HL-60 (cell line): ENCODE results near the gene GIMAP5.

Experiments
- DNase-seq, 2 experiments: peaks; one replicate each; pipeline ENCODE4 v3.0.0-alpha.2; 2010 to 2020; ENCODE audit warnings: low read depth in 1 of 2, low spot score in 1 of 2
- H3K27ac ChIP-seq: fragments of 250-450 bp; sonication (Bioruptor Pico); replicated peaks from 2 replicates; pipeline ENCODE4 v1.5.1; 2020; ENCODE audit warnings: mild to moderate bottlenecking, moderate library complexity
- H3K27me3 ChIP-seq: fragments of 250-450 bp; sonication (Bioruptor Pico); 2 replicates; pipeline ENCODE4 v1.5.1; 2021; ENCODE audit warnings: mild to moderate bottlenecking, moderate library complexity; ENCODE audit not compliant: insufficient read depth, poor library complexity, severe bottlenecking
- H3K4me3 ChIP-seq: replicated peaks from 2 replicates; pipeline ENCODE4 v1.5.1; 2011; ENCODE audit warnings: mild to moderate bottlenecking, control low read depth, low read length; ENCODE audit not compliant: insufficient read depth
- GABPA ChIP-seq: IDR thresholded peaks from 2 replicates; pipeline ENCODE4 v1.6.1; 2012; ENCODE audit warnings: low read depth
- POLR2AphosphoS5 ChIP-seq: IDR thresholded peaks from 2 replicates; pipeline ENCODE4 v1.6.1; 2012; ENCODE audit warnings: low read depth
- SPI1 ChIP-seq: IDR thresholded peaks from 2 replicates; pipeline ENCODE4 v1.6.1; 2012; ENCODE audit warnings: low read depth, mild to moderate bottlenecking, borderline replicate concordance
- TF ChIP-seq, protein P1 (sequence below): IDR thresholded peaks from one replicate; pipeline ENCODE4 v1.5.1; 2011; ENCODE audit warnings: low read length, control low read depth, inconsistent platforms; ENCODE audit not compliant: insufficient read depth
- TF ChIP-seq, protein P2 (sequence below): IDR thresholded peaks from 2 replicates; pipeline ENCODE4 v1.6.1; 2012; ENCODE audit warnings: low read depth; ENCODE audit not compliant: insufficient replicate concordance

GIMAP5 gene

DNA sequence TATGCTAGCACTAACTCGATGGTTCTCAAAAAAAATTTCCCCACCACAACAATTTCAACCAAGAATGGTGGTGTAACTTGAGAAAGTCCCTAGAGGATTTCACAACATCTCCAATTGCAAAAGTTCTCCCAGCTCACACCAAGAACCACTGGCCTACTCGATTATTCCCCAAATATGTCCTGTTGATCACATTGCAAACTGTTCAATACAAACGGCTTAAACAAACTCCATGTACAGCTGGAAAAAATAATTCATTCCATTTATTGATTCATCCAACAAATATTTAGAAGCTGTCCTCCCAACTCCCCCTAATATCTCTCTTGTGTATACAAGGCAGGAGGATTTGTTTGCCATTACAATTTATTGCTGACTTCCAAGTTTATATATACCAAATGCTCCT lies 43.9 kb downstream of the GIMAP5 start:
- TF ChIP-seq POLR2AphosphoS5 = no peak
- TF ChIP-seq, protein P1, sequence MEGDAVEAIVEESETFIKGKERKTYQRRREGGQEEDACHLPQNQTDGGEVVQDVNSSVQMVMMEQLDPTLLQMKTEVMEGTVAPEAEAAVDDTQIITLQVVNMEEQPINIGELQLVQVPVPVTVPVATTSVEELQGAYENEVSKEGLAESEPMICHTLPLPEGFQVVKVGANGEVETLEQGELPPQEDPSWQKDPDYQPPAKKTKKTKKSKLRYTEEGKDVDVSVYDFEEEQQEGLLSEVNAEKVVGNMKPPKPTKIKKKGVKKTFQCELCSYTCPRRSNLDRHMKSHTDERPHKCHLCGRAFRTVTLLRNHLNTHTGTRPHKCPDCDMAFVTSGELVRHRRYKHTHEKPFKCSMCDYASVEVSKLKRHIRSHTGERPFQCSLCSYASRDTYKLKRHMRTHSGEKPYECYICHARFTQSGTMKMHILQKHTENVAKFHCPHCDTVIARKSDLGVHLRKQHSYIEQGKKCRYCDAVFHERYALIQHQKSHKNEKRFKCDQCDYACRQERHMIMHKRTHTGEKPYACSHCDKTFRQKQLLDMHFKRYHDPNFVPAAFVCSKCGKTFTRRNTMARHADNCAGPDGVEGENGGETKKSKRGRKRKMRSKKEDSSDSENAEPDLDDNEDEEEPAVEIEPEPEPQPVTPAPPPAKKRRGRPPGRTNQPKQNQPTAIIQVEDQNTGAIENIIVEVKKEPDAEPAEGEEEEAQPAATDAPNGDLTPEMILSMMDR = no peak
- TF ChIP-seq SPI1 = no peak
- no peak for TF ChIP-seq GABPA
- TF ChIP-seq, protein P2, sequence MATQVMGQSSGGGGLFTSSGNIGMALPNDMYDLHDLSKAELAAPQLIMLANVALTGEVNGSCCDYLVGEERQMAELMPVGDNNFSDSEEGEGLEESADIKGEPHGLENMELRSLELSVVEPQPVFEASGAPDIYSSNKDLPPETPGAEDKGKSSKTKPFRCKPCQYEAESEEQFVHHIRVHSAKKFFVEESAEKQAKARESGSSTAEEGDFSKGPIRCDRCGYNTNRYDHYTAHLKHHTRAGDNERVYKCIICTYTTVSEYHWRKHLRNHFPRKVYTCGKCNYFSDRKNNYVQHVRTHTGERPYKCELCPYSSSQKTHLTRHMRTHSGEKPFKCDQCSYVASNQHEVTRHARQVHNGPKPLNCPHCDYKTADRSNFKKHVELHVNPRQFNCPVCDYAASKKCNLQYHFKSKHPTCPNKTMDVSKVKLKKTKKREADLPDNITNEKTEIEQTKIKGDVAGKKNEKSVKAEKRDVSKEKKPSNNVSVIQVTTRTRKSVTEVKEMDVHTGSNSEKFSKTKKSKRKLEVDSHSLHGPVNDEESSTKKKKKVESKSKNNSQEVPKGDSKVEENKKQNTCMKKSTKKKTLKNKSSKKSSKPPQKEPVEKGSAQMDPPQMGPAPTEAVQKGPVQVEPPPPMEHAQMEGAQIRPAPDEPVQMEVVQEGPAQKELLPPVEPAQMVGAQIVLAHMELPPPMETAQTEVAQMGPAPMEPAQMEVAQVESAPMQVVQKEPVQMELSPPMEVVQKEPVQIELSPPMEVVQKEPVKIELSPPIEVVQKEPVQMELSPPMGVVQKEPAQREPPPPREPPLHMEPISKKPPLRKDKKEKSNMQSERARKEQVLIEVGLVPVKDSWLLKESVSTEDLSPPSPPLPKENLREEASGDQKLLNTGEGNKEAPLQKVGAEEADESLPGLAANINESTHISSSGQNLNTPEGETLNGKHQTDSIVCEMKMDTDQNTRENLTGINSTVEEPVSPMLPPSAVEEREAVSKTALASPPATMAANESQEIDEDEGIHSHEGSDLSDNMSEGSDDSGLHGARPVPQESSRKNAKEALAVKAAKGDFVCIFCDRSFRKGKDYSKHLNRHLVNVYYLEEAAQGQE = no peak
- Histone ChIP-seq H3K4me3 (no peak overlapping the region), H3K27ac (no peak overlapping the region), H3K27me3 (no peaks in the 10 kb centered on the region)
- DNase-seq = peak in 1 of 2 experiments; percentile 48

DNA sequence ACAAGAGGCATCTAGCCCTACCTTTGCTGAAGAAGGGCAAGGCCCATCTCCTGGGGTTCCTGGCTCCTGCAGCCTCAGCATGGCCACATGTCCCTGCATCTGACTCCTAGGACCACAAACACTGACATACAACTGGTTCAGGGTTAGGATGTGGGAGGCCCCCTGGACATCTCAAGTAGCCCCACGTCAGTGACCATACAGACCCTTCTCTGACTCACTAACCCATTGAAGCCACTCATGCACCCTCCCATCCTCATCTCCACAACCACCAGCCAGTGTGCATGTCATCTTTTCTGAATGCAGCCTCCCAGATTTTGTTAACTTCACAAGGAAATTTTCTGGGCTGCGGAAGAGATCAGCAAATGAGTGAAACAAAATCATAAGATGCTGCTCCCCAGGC lies 44.7 kb downstream of the GIMAP5 start:
- no peak overlapping the region for H3K4me3 ChIP-seq
- DNase-seq = no peak
- H3K27me3 ChIP-seq = no peaks in the 10 kb centered on the region
- TF ChIP-seq POLR2AphosphoS5 = no peak
- TF ChIP-seq, protein P2 = no peak
- no peak for TF ChIP-seq SPI1
- H3K27ac ChIP-seq = no peak overlapping the region

DNA sequence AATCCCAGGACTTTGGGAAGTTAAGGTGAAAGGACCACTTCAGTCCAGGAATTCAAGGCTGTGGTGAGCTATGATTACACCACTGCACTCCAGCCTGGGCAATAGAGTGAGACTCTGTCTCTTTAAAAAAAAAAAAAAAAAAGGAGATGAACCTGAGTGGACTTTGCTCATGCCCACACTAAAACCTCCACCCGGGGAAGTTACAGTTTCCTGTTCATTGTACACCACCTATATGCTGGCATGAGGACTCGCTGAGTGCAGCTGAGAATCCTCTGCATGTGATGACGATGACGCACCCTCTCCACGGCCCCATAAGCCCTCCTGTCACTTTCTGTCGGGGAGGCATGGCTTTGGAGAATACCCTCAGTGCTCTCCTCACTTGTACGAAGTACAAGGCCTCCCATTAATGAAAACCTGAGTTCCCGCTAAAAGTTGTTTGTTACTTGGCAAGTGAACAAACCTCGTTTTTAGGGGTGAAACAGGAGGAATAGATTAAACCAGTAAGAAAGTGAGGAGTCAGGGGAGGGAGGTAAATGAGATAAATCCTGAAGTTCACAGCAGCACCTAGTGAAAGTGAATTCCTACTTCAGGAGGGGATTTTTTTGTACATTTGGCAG lies 47.0 kb downstream of the GIMAP5 start:
- no peak for DNase-seq
- no peak overlapping the region for H3K27ac ChIP-seq
- TF ChIP-seq, protein P1 = no peak
- TF ChIP-seq GABPA = no peak
- TF ChIP-seq SPI1 = no peak
- TF ChIP-seq, protein P2 = no peak
- no peak for TF ChIP-seq POLR2AphosphoS5
- H3K4me3 ChIP-seq = no peak overlapping the region
- no peaks in the 10 kb centered on the region for H3K27me3 ChIP-seq
